ENCODE measurements around the gene MAEA.

The MAEA gene

GRCh38 chr4:1380368-1381151 lies 90.9 kb downstream of the MAEA start:
- DNase-seq (ENCODE audit: low read depth): no peak

GRCh38 chr4:1381181-1381621 lies 91.5 kb downstream of the MAEA start:
- DNase-seq (ENCODE audit: low read depth): no peak

DNA sequence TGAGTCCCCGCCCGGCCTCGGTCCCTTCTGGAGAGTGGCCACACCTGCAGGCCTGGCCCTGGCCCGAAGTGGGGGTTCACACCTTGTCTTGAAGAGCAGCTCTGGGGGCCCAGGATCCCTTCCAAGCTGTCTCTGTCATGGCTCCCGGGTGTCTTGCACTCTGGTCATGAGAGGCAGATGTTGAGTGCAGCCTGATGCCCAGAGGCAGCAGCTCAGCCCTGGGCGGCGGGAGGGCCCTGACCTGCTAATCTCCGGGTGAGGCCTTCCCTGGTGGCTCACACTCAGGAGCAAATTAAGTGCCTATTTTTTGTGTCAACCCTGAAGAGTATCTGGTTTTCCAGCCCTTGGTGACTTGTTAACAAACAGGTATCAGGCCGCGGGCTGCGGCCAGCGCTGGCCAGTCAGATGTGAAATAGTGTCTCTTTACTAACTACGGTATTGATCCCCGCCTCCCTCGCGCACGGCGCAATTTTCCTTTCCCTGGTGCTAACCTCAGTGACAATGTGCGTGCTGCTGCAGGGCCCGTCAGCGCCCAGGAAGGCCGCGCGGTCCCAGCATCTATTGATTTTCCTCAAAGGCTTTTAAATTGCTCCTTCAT lies 92.4 kb downstream of the MAEA start:
- no peak for DNase-seq (ENCODE audit: low read depth)

- no peak for DNase-seq (ENCODE audit: low read depth)
These were observed 93.4 kb downstream of the MAEA start for GRCh38 chr4:1382776-1383727.

GRCh38 chr4:1383728-1384591 lies 94.3 kb downstream of the MAEA start:
- no peak for DNase-seq (ENCODE audit: low read depth)

GRCh38 chr4:1384675-1385372 lies 95.1 kb downstream of the MAEA start:
- no peak for DNase-seq (ENCODE audit: low read depth)

DNA sequence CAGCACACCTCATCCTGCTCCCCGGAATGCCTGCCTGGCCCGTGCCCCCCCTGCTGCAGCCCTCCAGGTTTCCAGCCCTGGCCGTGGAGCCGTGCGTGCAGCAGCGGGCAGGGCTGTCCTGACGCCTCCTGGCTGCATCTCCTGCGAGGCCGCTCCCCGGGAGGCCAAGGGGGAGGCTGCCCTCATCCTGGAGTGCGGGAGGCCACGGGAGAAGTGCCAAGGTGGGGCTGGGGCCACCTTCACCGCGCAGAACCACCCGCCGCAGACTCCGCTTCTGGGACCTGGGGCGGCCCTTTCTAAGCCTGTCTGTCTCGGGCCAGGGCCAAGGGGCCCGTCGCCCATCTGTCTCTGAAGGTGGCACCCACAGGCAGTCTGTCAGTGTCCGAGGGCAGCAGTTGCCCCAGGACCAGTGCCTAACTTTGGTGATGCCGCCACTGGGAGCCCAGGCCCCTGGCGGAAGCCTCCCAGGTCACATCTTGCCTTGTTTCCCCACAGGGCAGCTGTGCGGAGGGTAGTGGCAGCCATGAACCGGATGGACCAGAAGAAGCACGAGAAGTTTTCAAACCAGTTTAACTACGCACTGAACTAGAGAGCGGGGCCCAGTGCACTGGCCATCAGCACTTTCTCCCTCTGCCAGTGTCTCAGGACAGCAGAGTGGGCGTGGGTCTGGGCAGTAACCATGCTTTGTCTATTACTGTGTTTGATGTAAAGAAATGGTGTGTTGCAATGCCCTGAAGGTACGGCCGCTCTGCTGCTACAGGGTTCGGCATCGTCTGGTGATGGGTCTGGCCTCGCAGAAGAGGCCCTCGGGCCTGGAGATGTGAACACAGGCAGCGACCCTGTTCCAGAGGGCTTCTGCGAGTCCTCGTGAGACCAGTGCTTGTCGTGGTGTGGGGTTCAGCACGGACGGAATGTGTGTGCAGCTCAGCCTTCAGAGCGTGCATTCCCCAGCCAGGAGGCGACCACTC lies 96.0 kb downstream of the MAEA start:
- no peak for DNase-seq (ENCODE audit: low read depth)
